Left renal cortex interstitium (tissue), 4 donors: ENCODE results near the gene OAF. TPM values are rescaled to one million over a fixed set of nuclear protein-coding genes. Genes with fewer than 3 reads are reported as not detected.

Source experiments
- DNase-seq, 4 donors: peaks; one replicate each; pipeline ENCODE4 v3.0.0-alpha.2; 2013; ENCODE audit warnings: low read depth in 4 of 4, low spot score in 2 of 4, missing footprints in 1 of 4
- polyA plus RNA-seq, 4 donors: library from polyadenylated mRNA; unstranded; fragments of 120-200 nt; gene quantifications; one replicate each; pipeline ENCODE4 v1.2.1, GENCODE V29; 2013; ENCODE audit not compliant: insufficient read length in 4 of 4

The OAF gene
- polyA plus RNA-seq, 4 donors, result 36.4 to 54.2 (median 44.7) TPM

DNA sequence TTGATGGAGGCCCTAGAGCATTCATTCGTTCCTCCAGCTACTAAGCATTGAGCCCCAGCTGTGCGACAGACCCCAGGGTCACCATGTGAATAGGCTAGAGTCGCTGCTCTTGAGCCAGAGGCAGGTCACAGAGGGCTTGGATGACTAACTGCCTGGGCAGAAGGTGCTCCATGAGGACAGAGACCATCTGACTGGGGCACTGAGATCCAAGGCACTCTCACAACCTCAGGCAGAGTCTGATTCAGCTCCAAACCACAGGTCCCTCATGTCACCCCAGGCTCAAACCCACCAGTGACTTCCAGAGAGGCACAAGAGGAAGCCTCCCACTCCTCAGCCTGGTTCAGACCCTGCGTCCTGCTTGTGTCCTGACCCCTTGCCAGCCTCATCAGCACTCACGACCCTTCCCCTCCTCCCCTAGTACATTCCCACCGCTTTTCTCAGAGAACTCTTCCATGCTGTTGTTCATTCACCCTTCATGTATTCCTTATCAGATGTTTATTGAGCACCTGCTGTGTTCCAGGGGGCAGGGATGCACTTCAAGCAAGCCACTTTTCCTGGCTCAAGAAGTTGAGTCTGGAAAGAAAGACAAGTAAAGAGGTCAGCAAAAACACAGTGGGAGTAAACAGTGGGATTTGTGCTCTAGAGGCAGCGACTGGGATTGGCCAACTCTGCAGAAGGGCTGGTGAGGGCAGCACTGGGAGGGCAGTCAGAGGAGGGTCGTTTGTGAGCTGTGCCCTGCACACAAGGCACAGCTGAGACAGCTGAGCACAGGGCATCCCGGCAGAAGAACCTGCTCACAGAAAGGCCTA, 9.3 kb downstream of the OAF start:
- no peak for DNase-seq

- no peak for DNase-seq
Observed at GRCh38 chr11:120220747-120221037, 9.9 kb downstream of the OAF start.

DNA sequence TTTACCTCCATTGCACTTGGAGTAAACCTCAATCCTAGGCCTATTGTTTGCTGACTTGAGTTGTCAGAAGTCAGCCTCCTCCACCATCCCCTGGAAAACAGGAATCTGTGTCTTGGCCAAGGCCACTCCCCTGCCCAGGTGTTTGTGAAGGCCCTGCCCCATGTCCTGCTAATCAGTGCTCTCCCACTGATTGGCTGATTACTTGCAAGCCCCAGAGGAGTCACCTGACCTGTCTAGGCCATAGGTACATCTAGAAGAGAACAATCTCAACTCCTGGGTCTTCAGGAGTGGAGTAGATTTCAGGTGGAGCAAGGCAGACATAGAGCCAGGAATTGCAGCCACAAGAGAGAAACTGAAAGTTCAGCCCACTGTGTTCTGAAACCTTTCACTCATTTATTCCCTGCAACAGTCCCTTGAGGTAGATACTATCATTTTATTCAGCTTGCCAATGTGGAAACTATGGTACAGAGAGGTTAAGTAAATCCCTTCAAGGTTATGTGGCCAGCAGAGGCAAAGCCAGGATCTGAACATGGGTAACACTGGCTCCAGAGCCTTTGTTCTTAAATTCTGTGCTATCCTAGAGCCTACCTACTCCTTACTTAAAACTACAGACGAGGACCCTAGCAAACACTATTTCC, 10.4 kb downstream of the OAF start:
- no peak for DNase-seq

- DNase-seq, result no peak
Observed at GRCh38 chr11:120222916-120223315, 12.1 kb downstream of the OAF start.

DNA sequence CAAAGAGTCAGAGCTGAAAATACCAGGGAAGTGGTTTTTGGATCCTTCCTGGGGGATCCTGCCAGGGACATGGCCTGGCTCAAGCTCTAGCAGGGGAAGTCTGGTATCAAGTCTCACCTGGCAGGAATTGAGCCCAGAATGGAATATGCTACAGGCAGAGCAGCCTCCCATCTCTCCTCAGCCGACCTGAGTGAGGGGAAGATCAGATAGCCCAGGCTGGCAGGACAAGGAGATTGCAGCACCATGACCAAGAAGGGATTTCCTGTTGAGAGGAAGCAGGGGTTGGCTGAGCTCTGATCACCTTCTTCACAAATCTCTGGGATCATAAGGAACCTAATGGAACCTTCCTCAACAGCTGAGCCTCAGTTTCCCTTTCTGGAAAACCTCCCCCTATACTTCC, 13.0 kb downstream of the OAF start:
- DNase-seq, result no peak

DNA sequence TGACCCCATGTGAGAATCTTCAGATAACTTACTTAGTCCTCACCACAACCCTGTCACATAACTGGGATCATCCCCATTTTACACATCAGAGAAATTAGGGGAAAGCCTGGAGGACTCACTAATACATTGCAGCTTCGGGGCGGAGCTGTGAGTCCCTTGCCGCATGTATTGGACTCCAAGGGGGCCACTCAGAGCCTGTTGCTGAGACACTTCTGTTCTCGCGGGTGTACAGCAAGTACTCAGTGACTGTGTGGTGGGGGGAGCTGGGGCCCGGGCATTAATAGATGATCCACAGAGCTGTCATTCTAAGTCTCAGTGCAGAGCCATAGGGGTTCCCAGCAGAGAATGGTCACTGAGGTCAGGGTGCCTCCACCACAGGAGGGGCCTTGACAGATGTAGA, 13.5 kb downstream of the OAF start:
- no peak for DNase-seq

DNA sequence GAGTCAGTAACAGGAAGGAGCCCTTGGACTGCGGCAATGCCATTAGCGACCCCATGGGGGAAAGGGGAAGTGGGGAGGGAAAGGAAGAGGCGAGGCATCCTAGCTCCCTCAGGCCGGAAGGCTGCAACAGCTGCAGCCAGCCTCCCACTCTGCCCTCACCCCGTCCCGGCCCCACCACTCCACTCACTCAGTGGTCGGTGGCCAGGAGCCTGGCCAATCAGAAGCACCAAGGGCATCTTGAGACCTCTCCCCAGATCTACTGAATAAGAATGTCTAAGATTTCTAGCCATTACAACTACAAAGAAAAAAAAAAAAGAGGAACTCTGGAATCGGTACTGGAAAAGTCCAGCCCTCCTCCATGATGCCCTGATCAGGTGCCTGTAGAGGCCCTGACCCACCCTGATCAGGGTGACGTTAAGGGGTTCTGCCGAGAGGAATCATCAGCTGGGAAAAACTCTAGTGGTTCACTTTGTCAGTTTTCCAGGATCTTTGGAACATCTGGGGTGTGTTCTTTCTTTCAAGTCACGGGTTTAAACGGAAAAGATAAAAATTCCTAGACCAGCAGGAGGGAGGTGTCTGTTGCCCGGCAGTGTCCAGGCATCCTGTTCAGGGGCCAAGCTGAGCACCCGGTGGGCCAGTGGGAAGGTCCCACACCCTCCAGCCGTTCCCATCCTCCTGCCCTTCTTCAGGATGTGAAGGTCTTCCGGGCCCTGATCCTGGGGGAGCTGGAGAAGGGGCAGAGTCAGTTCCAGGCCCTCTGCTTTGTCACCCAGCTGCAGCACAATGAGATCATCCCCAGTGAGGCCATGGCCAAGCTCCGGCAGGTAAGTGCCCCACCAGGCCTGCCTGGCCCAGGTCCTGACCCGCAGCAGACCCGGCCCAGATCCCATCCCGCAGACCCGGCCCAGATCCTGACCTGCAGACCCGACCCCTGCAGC, 14.4 kb downstream of the OAF start:
- no peak for DNase-seq

- no peak for DNase-seq
Observed at GRCh38 chr11:120226242-120226641, 15.4 kb downstream of the OAF start.

DNA sequence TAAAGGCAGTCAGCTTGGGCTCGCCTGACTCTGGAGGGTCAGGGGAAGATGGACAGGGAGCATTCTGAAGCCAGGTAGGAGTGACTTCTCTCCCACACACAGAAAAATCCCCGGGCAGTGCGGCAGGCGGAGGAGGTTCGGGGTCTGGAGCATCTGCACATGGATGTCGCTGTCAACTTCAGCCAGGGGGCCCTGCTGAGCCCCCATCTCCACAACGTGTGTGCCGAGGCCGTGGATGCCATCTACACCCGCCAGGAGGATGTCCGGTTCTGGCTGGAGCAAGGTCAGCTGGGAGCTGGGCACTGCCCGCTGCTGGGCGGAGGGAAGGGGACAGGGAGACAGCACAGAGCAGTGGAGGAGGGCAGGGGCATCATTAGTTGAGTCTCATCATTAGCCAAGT, 15.9 kb downstream of the OAF start:
- no peak for DNase-seq

- no peak for DNase-seq
Observed at GRCh38 chr11:120227228-120227852, 16.5 kb downstream of the OAF start.

DNA sequence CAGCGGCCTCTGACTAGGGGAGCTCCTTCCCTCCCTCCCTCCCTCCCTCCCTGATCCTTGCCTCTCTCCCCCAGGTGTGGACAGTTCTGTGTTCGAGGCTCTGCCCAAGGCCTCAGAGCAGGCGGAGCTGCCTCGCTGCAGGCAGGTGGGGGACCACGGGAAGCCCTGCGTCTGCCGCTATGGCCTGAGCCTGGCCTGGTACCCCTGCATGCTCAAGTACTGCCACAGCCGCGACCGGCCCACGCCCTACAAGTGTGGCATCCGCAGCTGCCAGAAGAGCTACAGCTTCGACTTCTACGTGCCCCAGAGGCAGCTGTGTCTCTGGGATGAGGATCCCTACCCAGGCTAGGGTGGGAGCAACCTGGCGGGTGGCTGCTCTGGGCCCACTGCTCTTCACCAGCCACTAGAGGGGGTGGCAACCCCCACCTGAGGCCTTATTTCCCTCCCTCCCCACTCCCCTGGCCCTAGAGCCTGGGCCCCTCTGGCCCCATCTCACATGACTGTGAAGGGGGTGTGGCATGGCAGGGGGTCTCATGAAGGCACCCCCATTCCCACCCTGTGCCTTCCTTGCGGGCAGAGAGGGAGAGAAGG, 18.1 kb downstream of the OAF start:
- DNase-seq, result no peak

DNA sequence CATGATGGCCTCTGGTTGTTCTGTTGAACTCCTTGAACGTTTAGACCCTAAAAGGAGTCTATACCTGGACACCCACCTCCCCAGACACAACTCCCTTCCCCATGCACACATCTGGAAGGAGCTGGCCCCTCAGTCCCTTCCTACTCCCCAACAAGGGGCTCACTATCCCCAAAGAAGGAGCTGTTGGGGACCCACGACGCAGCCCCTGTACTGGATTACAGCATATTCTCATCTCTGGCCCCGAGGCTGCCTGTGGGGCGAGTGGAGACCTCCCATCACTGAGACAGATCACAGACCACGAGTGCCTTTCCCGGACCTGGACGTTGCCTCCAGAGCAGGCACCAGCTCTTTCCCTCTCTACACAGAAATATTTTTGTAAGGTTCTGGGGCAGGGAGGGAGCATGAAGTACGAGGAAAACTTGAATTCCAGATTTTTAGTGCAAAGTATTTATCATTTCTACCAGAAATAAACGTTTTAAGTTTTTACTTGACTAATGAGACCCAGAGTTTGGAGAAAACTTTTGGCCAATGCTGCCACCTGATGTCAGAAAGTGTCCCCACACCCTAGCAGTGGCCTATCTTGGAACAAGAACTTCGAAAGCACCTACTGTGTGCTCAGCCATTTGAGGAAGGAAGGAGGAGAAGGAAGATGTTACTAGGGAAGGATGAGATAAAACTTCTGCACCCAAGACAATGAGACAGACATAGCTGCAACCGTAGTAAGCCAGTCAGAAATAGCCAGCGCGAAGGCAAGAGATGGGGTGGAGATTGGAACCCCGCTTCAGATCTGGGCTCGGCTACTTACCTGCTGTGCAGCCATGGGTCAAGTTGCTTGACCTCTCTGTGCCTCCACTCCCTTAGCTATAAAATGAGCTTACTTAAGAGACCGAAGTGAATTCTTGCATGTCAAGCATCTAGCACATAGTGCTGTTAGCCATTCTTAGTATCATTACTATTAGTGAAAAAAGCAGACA, 18.9 kb downstream of the OAF start:
- DNase-seq, result no peak

DNA sequence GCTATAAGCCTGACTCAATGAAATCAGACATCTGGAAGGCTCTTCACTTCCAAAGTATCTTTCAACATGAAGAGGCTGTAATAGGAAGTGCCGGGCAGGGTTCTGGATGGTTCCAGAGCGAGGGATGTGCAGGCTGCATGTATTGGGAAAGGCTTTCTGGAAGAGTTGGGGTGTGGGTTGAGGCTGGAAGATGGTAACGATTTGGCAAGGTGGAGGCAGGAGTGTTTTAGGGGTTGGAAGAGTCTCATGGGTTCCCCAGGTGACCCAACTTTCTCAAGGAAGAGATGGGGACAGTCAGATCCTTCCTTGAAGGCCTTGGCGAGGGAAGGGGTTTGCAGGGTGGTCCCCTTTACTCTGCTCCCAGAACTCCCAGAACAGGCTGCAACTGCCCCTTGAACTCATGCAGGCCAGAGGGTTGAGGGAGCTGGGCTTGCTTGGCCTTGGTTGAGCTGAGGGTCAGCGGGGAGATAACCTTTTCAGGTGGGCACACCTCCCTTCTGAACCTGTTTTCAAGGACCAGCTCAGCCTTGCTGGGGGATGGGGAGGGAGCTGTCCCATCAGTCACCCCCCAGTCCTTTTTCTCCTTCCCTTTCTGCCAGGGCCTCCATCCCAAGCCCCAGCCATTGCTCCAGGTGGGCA, 19.7 kb downstream of the OAF start:
- DNase-seq, result no peak

DNA sequence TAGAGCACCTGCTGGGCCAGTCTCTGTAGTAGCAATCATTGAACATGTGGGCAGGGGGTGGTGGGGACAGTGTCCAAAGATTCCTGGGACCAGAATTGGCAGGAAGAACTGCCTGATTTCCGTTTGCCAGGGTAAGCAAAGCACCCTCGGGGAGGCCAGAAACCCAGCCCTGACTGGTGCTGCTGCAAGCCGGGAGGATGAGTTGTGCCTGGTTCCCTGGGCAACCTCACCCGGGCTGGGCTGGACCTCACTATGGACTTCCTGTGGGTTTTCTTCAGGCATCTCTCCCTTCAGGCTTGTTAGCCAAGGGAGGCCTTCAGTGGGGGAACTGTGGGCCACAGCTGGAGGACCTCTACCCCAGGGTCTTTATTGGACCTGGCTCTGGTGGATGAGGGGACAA, 21.1 kb downstream of the OAF start:
- DNase-seq, result no peak

DNA sequence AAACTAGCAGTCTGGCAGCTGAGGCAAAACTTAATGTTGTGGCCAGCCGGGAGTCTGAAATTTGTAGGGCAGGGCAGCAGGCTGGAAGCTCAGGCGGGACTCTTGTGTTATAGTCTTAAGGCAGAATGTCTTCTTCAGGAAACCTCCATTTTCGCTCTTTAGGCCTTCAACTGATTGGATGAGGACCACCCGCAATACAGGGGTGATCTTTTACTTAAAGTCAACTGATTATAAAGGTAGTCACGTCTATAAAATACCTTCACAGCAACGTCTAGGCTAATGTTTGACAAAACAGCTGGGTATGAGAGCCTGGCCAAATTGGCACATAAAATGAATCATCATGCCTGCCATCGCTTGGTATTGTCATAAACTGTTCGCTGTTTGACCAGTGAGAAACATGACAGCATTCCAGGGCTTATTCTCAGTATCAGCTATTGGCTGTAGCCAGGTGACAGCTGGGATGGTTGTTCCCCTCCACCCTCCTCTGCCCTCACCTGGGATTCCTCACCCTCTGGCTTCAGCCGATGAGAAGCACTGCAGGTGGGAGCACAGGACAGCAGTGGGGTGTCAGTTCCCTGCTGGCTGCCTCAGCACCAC, 22.5 kb downstream of the OAF start:
- DNase-seq, result no peak

- no peak for DNase-seq
Observed at GRCh38 chr11:120235024-120235628, 24.3 kb downstream of the OAF start.

DNA sequence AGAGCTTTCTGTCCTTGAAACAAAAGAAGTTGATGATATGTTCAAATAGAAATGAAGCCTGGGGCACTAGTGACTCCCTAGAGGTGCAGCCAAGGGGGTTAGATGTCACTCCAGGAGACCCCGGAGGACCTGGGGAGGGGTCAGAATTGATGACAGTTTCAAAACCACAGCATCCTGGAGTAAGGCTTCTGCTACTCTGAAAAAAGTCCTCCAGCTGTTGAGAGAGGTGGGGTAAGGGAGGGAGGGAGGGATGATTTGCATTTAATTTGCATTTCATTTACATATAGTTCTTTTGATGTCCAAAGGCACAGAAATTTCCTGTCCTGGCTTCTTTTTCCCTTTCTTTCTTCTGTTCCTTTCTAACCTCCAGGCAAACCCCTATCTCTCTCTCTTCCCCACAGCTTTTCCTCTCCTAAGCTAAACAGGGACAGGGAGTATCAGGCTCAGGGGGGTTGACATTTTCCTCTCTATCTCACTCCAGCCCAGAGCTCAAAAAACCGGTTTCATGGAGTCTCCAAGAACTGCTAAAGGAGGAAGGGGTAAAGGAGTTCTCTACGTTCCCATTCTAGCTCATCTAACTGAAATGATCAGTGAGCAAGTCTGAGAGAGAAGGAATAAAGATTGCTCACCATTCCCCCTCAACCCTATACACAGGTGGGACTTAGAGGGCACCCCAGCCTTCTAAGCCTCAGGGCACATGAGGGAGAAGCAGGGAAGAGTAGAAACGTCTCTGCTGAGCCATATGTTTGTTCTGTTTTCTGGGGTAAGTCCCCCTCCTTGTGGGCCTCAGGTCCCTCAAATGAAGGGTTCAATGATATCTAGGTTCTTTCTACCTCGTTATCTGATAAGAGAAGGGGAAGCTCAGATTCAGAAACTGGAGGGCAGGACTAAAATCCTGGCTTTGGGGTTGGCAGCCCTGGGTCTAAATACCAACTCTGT, 25.6 kb downstream of the OAF start:
- no peak for DNase-seq
